HG02678 (cell line): ENCODE results near the gene DAGLB.
"Not testable (repeated sequence)": the region's sequence is repeated elsewhere in the genome, so short reads cannot be mapped to it uniquely, and the experiment has no call there.

Source experiments
- ATAC-seq: cut with Tn5 transposase; IDR thresholded peaks from one replicate; pipeline ENCODE4 v1.9.1; 2021; ENCODE audit warnings: mild to moderate bottlenecking, moderate library complexity; ENCODE audit not compliant: unreplicated experiment

DAGLB gene

DNA sequence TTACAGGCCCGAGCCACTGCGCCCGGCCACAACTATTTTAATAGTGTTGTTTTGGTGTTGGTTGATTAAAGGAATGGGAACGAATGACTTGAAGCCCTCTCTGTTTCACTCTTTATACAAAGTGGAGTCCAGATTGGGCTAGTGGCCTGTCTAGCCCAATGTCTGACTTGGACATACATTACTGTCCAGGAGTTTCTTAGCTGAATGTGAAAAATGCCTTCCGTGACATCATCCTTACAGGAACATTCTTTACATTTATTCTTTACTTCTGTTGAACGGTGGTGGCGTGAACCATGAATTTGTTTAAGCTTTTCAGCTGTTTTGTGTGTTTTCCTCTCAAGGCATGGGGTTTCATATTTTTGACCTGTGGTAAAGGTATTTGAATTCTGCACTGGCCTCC lies 67.9 kb downstream of the DAGLB start:
- ATAC-seq, result no peak

DNA sequence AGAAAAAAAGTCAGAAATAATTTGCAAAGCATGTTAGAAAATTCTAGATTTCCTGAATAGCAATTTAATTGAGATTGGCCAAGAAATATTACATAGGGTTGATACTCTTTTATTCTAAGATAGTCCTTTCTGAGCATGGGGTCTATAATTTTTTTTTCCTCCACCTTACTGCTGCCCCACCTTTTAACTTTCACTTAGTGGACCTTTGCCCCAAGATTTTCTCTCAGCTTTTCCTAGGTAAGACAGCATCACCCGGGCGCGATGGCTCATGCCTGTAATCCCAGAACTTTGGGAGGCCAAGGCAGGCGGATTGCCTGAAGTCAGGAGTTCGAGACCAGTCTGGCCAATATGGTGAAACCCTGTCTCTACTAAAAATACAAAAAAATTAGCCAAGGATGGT lies 69.2 kb downstream of the DAGLB start:
- not testable (repeated sequence) for ATAC-seq

DNA sequence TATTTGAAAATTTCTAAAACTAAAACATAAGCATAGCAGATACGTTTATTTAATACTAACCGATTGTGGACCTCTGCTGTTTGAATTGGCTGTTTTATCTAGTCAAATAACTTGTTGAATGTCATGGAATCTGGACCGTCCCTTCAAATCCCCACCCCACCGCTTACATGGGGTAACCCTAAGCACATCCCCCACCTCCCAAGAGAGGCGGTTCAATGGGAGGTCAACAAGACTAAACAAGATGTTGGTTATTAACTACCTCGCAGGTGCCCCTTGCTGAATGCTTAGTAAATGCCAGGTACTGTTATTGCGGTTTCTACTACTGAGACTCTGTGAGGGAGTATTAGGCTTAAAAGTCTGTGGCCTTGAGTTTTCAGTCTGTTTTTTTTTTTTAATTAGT lies 70.9 kb downstream of the DAGLB start:
- ATAC-seq, result no peak

DNA sequence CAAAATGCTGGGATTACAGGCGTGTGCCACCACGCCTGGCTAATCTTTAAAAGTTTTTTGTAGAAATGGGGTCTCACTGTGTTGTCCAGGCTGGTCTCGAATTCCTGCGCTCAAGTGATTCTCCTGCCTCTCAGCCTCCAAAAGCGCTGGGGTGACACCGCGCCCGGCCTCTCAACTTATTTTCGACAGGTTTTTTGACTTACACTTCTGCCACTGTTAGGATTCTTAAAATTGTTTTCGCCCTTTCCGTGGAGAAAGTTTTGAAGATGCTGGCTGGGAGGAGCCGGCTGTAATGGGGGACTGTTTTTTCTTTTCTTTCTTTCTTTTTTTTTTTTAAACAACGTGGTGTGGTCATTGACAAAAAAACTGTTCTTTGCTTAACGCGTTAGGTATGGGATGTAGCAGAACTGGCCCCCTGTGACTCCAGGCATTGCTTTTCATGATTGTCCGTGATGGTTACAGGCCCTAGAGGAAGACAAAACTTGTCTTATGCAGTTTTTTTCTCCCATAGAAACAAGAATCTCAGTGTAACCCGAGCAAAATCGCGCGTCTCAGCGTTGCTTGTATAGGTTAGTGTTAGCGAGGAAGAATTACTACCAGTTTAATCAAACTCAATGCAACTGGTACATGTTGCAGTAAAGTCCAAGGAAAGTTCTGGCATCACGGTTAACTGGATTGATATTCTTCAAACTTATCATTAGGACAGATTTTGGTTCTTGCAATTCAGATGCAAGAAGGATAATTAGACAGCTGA lies 72.2 kb downstream of the DAGLB start:
- ATAC-seq, result no peak

DNA sequence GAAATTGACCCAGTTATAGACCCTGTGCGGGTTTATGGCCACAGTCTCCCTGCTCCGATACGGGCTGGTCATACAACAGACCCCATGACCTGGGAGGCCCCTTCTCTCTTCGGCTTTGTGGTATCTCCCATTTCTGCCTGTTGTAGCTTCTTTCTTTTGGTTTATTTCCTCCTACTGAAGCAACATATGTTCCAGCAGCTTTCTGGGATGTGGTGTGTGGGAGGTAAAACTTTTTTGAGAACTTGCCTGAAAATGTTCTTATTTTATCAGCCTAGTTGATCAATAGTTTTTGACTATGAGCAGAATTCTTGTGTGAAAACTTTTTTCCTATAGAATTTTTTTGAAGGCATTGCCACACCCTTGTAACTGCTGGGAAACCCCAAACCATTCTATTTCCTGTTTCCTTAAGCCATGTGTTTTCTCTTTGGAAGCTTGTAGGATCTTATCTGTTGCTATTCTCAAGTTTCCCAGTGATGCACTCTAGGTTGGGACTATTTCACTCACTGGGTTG lies 80.0 kb downstream of the DAGLB start:
- no peak for ATAC-seq

DNA sequence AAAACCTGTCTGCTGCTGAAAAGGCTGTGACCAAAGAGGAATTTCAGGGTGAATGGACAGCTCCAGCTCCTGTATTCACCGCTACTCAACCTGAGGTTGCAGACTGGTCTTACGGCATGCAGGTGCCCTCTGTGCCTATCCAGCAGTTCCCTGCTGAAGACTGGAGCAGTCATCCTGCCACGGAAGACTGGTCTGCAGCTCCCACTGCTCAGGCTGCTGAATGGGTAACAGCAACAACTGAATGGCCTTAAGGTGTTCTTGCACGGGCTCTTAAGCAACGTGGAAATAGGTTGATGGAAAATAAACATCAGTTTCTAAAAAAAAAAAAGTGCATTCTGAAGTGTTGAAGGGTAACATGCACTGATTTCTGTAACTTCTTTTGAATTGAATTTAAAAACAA lies 82.3 kb downstream of the DAGLB start:
- ATAC-seq, result no peak

DNA sequence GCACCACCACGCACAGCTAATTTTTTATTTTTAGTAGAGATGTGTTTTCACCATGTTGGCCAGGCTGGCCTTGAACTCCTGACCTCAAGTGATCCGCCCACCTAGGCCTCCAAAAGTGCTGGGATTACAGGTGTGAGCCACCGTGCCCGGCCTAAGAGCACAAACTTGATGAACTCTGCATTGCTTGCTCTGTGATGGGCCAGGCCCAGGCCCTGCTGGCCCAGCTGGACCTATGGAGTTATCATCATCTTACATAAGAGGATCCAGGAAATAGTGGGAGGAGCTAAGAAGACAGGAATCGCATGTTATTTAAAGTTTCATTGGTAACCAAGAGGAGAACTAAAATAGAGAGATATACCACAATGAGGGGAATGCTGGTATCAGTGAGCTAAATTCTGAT lies 86.9 kb downstream of the DAGLB start:
- no peak for ATAC-seq

DNA sequence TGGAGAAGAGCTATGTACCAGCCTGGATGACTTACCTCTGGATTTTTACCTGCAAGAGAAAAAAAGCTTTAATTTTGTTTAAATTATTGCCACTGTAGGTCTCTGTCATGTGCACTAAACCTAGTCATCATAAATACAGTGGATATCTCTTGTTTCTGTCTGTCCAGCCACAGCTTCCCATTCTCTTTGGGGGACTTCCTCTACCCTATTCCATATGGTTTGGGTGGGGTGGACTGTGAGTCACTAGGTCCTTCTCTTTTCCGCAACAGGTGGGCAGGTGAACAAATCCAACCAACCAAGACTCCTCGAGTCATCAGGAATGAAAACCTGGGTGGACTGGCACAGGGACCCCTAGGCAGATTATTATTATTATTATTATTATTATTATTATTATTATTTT lies 88.0 kb downstream of the DAGLB start:
- ATAC-seq, result no peak
